Ureter (tissue), 1 donor: ENCODE data around the gene CKLF. TPM values are rescaled to one million over a fixed set of nuclear protein-coding genes. Genes with fewer than 3 reads are reported as not detected.
"Not testable (repeated sequence)": the region's sequence is repeated elsewhere in the genome, so short reads cannot be mapped to it uniquely, and the experiment has no call there.

Source experiments
- DNase-seq: peaks from one replicate; pipeline ENCODE4 v3.0.0-alpha.2; 2020; ENCODE audit warnings: low spot score
- total RNA-seq: library from RNA; stranded (reverse); gene quantifications from one replicate; pipeline ENCODE4 v1.2.4, GENCODE V29; 2023
- donor health status: DM: yes; HTN: yes; CAD: no.

CKLF gene
- total RNA-seq, 1 donor from 2014 or later: 34.0 TPM

DNA sequence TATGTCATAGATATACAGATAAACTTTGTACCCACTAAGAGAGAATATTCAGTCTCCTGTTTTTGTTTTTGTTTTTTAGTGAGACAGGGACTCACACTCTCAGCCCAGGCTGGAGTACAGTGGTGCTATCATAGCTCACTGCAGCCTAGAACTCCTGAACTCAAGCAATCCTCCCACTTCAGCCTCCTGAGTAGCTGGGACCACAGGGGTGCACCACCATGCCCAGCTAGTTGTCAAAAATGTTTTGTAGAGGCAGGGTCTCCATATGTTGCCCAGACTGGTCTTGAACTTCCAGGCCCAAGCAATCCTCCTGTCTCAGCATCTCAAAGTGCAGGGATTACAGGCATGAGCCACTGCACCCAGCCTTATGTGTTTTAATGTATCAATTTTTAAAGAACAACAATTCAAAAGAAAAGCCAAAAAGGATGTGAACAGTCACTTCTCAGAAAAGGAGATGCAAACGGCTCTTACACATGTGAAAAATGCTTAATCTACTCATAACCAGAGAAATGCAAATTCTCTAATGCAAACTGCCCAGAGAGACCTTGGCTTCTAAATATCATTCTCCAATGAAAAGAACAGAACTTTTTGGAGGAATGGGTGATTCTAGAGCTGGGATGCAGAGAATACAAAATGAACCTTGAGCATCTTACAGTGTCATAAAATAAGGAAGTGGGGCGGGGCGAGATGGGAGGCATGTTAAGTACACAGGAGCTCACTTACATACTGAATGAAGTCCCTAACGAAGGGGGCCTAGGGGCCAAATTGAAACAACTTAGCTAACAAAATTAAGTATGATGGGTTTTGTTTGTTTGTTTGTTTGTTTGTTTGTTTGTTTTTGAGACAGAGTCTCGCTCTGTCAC lies 44.8 kb downstream of the CKLF start:
- DNase-seq: no peak

DNA sequence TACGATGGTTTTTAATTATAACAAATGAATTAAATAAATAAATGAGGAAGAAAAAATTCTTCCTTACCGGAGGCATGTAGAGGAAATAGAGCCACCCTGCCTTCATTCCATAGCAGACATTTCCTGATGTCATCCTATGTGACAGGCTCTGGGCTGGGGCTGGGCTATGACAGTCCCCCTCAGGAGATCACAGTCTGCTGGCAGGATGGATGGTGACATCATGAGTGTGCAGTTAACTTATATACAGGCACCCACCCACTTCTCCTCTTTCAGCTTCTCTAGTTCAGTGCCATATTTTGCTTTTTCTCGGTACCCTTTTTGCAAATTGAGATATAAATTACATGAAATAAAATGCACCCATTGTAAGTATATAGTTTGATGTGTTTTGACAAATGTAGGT lies 45.7 kb downstream of the CKLF start:
- no peak for DNase-seq

- DNase-seq: no peak
Measured at GRCh38 chr16:66599726-66600125, 47.4 kb downstream of the CKLF start.

GRCh38 chr16:66600477-66600876 lies 48.1 kb downstream of the CKLF start:
- no peak for DNase-seq

GRCh38 chr16:66601471-66601870 lies 49.1 kb downstream of the CKLF start:
- no peak for DNase-seq

GRCh38 chr16:66603537-66604375 lies 51.4 kb downstream of the CKLF start:
- DNase-seq: peak; percentile 82

GRCh38 chr16:66604376-66605176 lies 52.2 kb downstream of the CKLF start, which contains the start of gene CMTM3:
Gene CMTM3, plus strand, starts transcription at chr16:66604704. Its CDS starts 102 bp downstream, at chr16:66604806.
- DNase-seq: peak; percentile 67

- DNase-seq: peak; percentile 63
Measured at GRCh38 chr16:66605177-66605978, 53.0 kb downstream of the CKLF start.

- no peak for DNase-seq
Measured at GRCh38 chr16:66605979-66606751, 53.8 kb downstream of the CKLF start.

GRCh38 chr16:66608241-66609138 lies 56.1 kb downstream of the CKLF start:
- DNase-seq: peak; percentile 90

GRCh38 chr16:66609139-66609510 lies 56.7 kb downstream of the CKLF start:
- no peak for DNase-seq

GRCh38 chr16:66610111-66610820 lies 57.9 kb downstream of the CKLF start:
- no peak for DNase-seq

DNA sequence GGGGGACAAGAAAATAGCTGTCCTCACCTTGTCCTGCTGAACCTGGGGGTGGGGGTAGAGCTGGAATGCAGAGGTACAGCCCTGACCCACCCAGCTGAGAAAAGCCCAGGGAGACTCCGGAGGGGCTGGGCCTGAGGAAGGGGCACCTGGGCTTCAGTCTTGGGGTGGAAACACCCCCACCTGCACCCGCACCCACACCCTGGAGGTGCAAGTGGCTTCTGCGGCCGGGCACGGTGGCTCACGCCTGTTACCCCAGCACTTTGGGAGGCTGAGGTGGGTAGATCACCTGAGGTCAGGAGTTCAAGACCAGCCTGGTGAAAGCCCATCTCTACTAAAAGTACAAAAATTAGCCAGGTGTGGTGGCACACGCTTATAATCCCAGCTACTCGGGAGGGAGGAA lies 59.5 kb downstream of the CKLF start:
- not testable (repeated sequence) for DNase-seq

- no peak for DNase-seq
Measured at GRCh38 chr16:66612422-66612821, 60.0 kb downstream of the CKLF start.

GRCh38 chr16:66614161-66614802 lies 61.9 kb downstream of the CKLF start:
- DNase-seq: no peak
